DLD1 (cell line): Measurements from ENCODE around the gene KRT26.
"Not testable (repeated sequence)": the region's sequence is repeated elsewhere in the genome, so short reads cannot be mapped to it uniquely, and the experiment has no call there.

Experiments
- in situ Hi-C: cut with HindIII; loops from 2 replicates; pipeline ENCODE4 v1.10.0; 2017; ENCODE audit warnings: low sequenced_read_pairs

Gene KRT26

GRCh38 chr17:40795019-40795667 lies 23.1 kb upstream of the KRT26 start:
- in situ Hi-C loops, result no loop called here

- in situ Hi-C loops, result no loop called here
Observed at GRCh38 chr17:40794466-40794865, 22.5 kb upstream of the KRT26 start.

DNA sequence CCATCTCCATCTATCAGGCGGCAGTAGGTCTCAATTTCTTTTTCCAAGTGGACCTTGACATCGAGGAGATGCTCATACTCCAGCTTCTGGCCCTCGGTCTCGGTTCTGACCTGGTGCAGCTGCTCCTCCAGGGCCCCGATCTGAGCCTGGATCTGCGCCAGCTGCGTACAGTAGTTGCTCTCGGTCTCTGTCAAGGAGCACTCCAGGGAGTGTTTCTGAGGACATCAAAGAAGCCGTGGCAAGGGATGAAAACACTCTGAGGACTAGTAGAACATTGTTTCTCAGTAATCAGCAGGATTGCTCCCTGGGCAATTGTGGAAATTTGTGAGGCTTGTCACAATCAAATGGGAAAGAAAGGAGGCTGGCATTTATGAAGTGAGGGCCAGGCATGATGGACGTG lies 21.8 kb upstream of the KRT26 start:
- in situ Hi-C loops, result no loop called here

DNA sequence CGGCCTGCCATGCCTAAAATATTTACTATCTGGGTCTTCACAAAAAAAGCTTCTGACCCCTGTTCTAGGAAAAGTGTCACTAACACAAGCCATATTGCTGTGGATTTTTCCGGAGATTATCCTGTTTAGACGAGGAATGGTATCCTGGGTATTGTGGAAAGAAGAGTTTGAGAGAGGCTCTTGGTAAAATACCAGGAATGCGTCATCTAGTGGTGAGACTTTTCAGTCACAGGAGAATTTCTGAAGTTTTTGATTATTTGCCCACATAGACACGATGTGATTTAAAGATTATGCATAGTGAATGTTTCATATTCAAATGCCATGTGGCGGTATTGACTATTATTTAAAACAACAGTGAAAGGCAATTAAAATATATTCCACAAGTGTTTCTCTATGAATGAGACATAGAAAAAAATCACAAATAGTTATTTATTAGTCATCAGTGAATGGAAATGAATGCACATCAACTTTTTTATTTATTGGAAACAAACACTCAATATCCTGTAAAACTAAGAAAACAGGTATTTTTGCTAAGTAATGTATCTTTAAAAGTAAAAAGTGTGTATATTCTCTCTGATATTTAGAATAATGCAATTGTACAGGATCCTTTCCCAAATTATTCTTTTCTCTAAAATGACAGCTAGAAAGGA lies 19.9 kb upstream of the KRT26 start:
- in situ Hi-C loops, result no loop called here

DNA sequence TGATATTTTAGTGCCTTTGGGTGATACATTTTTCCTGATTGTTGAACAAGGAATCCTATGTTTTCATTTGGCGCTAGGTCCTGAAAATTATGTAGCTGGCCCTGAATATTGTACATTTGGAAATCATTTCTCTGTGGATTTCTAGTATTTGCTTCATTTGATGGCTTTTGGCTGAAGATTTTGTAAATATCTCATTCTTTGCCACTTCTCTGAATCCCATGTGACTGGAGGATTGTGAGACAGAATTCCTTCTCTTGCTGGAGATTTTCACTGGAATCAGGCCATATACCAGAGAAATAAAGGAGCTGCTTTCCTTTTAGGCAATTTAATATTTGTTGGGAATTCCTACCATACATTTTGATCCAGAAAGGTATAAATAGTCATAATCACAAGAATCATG lies 19.1 kb upstream of the KRT26 start:
- in situ Hi-C loops, result no loop called here

GRCh38 chr17:40782450-40782849 lies 10.4 kb upstream of the KRT26 start, which contains the start of gene KRT27:
KRT27 (minus strand) TSS chr17:40782550; CDS start chr17:40782493, 57 bp downstream.
- in situ Hi-C loops, result no loop called here

DNA sequence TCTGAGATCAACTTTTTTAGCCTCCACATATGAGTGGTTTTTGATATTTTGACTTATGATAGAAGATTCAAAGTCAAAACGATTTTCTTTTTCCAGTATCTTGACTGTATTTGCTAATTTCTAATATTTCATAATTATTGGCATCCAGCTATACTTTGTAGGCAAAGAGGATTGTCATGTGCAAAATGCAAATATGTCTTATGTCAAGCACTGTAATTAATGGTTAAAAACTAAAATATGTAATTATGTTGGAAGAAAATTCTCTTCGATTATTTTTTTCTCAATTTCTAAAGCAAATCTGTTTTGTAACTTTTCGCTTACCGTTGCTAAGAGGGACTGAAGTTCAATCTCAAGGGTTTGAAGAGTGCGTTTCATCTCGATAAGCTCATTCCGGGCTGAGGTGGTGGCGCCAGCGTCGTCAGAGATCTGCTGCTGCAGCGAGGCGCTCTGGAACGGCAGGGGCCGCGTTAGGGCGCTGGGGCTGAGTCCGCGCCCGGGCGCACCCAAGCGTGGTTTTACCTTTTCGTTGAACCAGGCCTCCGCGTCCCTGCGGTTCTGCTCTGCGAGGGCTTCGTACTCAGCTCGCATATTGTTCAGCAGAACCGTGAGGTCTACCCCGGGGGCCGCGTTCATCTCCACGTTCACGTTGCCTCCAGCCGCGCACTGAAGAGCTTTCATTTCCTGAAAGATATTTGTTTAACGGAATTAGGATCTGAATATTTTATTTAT lies 7.3 kb upstream of the KRT26 start:
- in situ Hi-C loops, result no loop called here

DNA sequence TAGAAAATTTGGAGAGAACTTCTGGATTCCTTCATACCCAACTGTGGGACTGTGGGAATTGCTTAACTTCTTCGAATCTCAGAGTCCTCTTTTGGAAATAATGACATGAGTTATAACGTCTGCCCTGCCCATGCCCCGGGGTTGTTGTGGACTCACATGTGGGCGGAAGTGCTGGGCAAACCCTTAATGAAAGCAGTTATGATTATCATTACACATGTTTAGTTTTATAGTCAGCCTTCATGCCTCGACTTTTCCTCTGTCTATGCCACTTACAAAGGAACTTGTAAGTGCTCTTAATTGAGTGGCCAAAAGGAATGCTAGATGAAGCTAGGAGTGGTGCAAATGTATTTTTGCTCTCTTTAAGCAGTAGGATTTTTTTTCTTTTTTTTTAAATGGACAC lies 6.5 kb upstream of the KRT26 start:
- in situ Hi-C loops, result no loop called here

DNA sequence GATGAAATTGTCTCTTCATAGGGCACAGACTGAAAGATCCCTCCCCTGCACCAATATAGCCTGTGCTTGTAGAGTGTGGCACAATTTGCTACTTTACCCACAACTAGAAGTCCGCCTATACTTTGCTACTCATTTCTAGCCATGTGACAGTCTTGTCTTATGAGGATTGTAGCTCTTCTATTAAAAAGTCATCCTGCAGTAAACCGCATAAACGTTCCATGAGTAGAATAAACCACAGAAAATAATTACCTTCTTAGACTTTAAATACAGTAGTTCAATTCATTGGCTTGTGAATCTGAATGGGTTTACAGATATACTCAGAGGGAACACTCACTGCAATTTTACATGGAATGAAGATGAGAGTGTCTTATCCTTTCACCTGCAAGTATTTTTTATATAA lies 6.0 kb upstream of the KRT26 start:
- in situ Hi-C loops, result no loop called here

DNA sequence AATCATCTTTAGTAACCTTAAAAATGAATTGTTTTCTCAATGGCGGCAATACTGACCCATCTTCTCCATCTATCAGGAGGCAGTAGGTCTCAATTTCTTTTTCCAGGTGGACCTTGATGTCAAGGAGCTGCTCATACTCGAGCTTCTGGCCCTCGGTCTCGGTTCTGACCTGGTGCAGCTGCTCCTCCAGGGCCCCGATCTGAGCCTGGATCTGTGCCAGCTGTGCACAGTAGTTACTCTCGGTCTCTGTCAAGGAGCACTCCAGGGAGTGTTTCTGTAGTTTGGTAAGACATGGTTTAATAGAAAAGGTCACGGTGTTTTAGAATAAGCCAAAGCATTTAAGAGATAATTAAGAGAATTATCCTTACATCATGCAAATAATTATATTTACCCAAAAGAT lies 5.5 kb upstream of the KRT26 start:
- in situ Hi-C loops, result no loop called here

GRCh38 chr17:40775945-40776344 lies 3.9 kb upstream of the KRT26 start:
- in situ Hi-C loops, result no loop called here

GRCh38 chr17:40765657-40766056 lies 6.3 kb downstream of the KRT26 start:
- in situ Hi-C loops, result no loop called here

DNA sequence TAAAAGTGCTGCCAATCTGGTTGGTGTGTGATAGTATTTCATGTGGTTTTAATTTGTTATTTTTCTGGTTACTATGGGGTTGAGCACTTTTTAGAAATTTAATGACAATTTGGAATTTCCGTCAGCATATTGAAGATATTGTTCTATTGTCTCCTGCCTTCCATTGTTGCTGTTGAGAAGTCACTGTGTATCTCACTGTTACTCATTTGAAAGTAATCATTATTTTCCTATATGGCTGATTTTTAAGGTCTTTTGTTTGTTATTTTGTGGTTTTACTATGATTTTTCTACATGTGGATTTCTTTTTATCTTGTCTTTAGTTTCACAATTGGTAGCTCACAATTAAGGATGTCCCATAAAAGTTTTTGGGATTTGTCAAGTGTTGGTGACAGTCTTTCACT lies 8.2 kb downstream of the KRT26 start:
- in situ Hi-C loops, result no loop called here

GRCh38 chr17:40760105-40761016 lies 11.6 kb downstream of the KRT26 start:
- in situ Hi-C loops, result no loop called here

DNA sequence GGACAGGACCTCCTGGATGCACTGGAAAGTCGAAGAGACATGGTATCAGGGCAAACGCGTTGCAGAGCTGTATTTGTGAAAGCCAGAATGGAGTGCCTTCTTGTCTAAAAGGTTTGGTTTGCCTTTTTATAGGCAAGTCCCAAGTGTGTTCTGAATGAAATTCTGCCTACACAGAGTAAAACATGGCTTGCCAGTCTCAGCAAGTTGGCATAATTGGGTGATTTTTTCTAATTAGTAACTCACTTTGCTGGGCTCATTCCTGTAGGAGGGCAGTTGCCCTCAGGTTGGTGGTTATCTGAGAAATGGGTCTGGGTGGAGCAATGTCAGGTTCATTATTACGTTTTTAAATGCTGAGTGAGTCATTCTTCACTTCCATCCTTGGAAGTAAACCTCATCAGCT lies 16.8 kb downstream of the KRT26 start, which contains the start of gene KRT25:
TSS of gene KRT25 (minus strand) at position 101 of the 400 bp plus-strand sequence. CDS start at position 41, 60 bp downstream.
- in situ Hi-C loops, result no loop called here

- in situ Hi-C loops, result no loop called here
Observed at GRCh38 chr17:40753804-40754203, 18.2 kb downstream of the KRT26 start.

DNA sequence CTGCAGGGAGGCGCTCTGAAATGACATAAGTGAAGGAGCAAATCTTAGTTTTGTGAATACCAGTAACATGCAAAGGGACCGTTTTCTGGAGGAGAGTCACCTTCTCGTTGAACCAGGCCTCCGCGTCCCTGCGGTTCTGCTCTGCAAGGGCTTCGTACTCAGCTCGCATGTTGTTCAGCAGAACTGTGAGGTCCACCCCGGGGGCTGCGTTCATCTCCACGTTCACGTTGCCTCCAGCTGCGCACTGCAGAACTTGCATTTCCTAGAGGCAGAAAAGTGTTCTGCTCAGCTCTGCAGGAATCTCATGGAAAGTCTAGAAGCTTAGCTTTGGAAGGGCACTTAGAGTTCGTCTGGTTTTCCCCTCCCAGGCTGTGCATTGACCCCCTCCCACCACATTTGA lies 20.9 kb downstream of the KRT26 start:
- in situ Hi-C loops, result no loop called here

DNA sequence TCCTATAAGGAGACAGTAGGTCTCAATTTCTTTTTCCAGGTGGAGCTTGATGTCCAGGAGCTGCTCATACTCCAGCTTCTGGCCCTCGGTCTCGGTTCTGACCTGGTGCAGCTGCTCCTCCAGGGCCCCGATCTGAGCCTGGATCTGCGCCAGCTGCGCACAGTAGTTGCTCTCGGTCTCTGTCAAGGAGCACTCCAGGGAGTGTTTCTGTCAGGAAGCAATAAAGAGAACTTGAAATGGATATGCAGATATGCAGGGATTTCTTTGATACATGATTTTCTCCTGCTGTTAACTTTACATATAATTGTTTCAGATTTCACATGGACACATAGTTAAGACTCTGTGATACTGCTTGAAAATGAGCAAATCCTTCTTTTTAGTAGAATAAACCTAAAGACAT lies 21.6 kb downstream of the KRT26 start:
- in situ Hi-C loops, result no loop called here

- in situ Hi-C loops, result not testable (repeated sequence)
Observed at GRCh38 chr17:40748666-40749065, 23.3 kb downstream of the KRT26 start.

GRCh38 chr17:40738553-40738952 lies 33.4 kb downstream of the KRT26 start:
- in situ Hi-C loops, result no loop called here

- in situ Hi-C loops, result no loop called here
Observed at GRCh38 chr17:40735016-40735415, 37.0 kb downstream of the KRT26 start.
